GM18498 (cell line): ENCODE measurements around the gene PKIG.

ENCODE experiments used
- ATAC-seq: cut with Tn5 transposase; IDR thresholded peaks from one replicate; pipeline ENCODE4 v1.9.1; 2021; ENCODE audit warnings: mild to moderate bottlenecking, moderate library complexity; ENCODE audit not compliant: unreplicated experiment

The PKIG gene

DNA sequence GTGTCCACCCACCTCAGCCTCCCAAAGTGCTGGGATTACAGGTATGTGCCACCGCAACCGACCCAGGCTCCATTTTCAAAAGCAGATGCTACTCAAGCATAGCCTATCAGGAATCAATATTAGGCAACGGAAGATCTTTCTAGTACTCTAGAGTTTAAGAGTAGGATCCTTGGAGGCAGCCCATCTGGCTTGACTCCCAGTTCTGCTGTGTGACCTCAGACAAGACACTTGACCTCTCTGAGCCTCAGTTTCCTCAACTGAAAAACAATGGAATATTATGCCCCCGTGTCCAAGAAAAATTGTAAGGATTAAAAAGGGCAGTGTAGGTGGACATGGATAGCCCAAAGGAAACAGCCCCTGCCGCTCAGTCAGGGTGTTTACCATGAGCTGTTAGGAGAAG, 54.7 kb downstream of the PKIG start:
- no peak for ATAC-seq

DNA sequence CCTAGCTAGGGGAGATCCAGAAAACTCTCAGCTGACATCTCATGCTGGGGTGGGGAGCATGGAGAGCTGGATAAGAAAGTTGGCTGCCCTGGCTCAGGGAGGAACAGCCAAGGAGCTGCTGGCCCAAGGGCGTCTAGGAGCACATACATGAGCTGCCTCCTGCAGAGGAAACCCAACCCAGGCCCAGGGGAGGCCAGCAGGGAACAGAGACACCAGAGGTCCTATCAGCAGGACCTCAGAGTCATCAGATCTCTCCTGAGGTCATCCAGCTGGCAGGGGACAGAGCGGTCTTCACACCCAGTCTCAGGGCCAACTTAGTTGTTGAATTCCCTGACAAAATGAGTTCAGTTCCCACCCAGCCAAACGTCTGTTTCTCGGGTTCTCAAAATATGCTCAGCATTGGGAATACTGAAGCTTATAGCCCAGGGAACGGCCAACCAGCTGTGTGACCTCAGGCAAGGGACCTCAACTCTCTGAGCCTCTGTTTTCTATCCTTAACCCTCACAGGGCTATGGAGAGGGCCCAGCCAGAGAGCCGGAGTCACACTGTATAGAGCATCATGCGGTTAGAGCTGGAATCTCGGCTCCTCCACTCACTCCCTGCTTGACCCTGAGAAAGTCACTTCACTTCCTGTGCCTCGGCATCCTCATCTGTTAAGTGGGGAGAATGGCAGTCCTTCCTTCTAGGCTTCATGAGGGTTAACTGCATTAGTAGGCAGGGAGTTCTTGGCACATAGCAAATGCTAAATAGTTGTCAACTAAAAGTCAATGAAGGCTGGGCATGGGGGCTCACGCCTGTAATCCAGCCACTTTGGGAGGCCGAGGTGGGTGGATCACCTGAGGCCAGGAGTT, 55.4 kb downstream of the PKIG start:
- no peak for ATAC-seq

- no peak for ATAC-seq
These were observed 58.1 kb downstream of the PKIG start for GRCh38 chr20:44640522-44640921.

DNA sequence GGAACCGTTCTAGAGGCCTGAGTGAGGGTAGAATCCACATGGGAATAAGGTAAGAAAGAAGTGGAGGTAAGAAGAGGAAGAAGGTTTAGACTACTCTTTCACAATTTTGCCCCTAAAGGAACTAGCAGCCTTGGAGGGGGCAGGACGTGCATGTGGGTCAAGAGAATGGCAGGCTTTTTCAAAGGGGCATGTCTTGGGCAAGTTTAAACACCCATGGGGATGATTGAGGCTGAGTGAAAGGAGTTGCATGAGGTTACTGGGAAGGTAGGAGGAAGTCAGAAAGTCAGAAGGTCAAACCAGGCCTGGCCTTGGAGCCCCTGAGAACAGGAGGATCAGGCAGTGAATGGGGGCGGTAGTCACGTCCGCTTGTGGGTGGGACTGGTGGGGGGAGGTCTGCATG, 58.9 kb downstream of the PKIG start:
- ATAC-seq, result no peak

GRCh38 chr20:44642203-44643153, 60.1 kb downstream of the PKIG start:
- ATAC-seq, result peak; percentile 34

DNA sequence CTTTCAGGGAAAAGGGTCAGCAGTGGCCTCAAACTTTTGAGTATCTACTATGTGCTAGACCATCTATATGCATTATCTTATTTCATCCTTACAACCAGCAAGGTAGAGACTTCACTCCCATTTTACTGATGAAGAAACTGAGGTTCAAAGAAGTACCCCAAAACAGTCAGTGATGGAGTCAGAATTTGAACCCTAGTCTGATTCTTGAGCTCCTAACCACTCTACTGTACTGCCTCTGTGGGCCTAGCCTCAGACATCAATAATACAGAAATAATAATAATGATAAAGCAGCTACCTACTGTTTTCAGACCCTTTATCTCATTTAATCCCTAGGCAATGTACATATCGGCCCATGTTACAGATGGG, 60.8 kb downstream of the PKIG start:
- no peak for ATAC-seq

DNA sequence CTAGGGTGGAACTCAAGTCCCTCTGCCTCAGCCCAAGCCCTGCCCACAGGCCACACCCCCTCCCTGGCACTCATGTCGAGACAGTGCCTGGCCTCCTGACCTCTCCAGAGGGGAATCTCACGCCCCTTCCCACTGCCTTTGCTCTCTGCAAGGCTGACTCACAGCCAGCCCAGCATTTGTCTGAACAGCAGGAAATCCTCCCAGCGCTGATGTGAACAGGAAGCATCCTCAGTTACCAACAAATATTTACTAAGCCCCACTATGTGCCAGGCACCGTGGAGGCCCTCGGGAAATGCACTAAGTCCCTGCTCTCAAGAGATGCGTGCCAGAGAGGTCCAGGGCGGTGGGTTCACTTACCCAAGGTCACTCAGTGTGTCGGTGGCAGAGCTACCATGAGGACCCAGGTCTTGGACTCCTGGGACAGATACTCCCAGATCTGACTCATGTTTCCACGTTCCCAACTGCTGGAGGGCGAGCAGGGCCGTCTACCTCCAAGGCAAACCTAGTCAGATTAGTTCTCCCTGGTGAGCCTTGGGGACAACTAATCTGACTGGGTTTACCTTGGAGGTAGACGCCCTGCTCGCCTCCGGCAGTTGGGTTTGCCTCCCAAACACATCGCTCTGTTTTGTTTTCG, 61.3 kb downstream of the PKIG start:
- no peak for ATAC-seq

- ATAC-seq, result no peak
These were observed 61.8 kb downstream of the PKIG start for GRCh38 chr20:44644230-44644617.

- ATAC-seq, result no peak
These were observed 62.3 kb downstream of the PKIG start for GRCh38 chr20:44644667-44645131.

DNA sequence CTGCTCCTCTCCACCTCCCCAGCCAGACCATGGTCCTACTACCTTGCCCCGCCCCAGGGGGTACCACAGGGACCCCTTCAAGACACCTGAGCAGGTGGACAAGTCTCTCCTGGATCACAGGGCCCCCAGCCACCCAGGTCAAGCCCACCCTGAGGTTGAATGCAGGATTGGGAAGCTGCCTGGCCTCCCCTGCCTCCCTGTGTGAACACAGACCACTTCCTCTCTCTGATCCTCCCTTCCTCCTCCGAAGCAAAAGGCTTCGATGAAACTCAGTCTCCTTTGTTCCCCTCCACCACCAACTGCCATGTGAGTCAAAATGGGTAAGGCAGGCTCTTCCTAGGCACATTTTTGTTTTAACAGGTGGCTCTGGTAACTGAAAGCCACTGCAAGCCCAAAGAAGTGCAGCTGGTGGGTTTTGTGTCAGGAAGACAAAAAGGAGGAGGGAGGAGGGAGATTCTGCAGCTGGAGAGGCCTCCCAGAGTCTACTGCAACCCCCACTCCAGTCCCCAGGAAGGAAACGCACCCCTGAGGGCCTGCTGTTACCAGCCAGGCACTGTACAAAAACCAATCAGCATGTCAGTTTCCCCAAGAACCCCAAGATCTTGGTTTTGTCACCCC, 63.8 kb downstream of the PKIG start:
- ATAC-seq, result peak; percentile 34

GRCh38 chr20:44646641-44647274, 64.4 kb downstream of the PKIG start:
- ATAC-seq, result peak; percentile 55

DNA sequence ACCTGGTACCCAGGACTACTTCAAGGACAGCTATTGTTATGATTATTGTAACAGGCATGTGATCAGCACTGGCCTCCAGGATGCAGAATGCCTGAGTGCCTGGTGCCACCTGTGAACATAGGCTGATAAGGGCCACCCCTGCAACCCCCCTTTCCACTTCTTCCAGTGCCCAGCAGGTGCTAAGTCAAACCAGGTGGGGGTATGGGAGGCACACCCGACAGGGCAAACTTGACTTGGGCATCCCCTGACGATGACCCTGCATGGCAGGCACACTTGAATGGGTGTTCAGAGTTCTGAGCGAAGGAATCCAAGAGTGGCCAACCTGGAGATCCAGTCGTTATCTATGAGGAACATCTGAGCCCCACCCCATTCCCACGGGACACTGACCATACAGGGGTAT, 65.7 kb downstream of the PKIG start:
- ATAC-seq, result no peak

GRCh38 chr20:44648579-44648978, 66.2 kb downstream of the PKIG start:
- ATAC-seq, result no peak

GRCh38 chr20:44649126-44649525, 66.7 kb downstream of the PKIG start:
- no peak for ATAC-seq

- no peak for ATAC-seq
These were observed 67.6 kb downstream of the PKIG start for GRCh38 chr20:44649976-44650375.

DNA sequence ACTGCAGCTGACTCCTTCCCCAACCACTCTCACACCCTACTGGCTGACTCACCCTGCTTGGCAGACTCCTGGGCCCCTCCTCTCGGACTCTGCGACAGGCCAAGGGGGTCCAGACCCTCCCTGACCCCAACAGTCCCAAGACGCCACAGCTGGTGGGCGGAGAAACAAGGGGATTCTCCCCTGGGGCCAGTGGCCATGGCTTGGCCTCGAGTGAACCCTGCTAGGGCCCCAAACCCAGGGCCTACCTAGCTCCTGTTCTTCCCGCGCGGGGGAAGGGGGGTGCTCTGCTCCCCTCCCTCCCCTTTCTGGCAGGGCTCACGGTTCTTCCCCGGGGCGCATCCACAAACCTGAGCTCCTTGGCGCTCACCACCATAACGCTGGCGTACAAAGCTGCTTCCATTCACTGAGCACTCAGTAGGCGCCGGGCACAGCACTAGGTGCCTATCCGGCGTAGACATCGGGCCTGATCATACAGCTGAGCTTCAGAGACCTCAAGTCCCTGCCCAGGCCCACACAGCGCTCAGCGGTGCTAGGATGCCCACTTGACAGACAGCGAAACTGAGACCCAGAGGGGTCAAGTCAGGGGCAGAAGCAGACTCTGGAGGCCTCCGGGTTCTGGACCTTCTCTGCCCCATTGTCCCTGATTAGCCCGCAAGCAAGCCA, 68.5 kb downstream of the PKIG start:
- no peak for ATAC-seq

DNA sequence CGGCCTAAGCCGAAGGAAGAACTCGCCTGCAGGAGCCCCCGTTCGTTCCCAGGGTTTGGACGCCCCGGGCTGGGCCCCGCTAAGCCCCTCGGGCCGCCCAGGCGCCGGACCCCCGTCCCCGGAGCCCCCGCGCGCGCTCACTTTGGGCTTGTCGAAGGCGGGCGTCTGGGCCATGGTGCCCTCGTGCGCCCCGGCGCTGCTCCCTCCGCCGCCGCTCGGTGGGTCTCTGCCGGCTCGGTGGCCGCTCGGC, 69.0 kb downstream of the PKIG start:
- no peak for ATAC-seq

- no peak for ATAC-seq
These were observed 69.5 kb downstream of the PKIG start, which contains the start of gene ADA for GRCh38 chr20:44651684-44652423. Gene ADA (minus strand): TSS chr20:44651699. CDS start chr20:44651607, 92 bp downstream.

GRCh38 chr20:44653546-44653945, 71.2 kb downstream of the PKIG start:
- ATAC-seq, result no peak
